Body of pancreas (tissue), 4 donors: ENCODE measurements around the gene PSMA2.

ENCODE experiments used
- POLR2A ChIP-seq, 3 donors: fragments of 450-650 bp; IDR thresholded peaks; one replicate each; pipeline ENCODE4 v1.6.1; 2016; ENCODE audit warnings: antibody characterized with exemption in 3 of 3, mild to moderate bottlenecking in 2 of 3
- TF ChIP-seq, protein P1 (sequence below), 7 experiments: fragments of 450-650 bp in 4 of 7; fragments of 200-600 bp in 3 of 7; sonication (generic) in 3 of 7; IDR thresholded peaks; one replicate each; pipeline ENCODE4 v1.5.1; 2016 to 2019; ENCODE audit warnings: antibody characterized with exemption in 7 of 7

DNA sequence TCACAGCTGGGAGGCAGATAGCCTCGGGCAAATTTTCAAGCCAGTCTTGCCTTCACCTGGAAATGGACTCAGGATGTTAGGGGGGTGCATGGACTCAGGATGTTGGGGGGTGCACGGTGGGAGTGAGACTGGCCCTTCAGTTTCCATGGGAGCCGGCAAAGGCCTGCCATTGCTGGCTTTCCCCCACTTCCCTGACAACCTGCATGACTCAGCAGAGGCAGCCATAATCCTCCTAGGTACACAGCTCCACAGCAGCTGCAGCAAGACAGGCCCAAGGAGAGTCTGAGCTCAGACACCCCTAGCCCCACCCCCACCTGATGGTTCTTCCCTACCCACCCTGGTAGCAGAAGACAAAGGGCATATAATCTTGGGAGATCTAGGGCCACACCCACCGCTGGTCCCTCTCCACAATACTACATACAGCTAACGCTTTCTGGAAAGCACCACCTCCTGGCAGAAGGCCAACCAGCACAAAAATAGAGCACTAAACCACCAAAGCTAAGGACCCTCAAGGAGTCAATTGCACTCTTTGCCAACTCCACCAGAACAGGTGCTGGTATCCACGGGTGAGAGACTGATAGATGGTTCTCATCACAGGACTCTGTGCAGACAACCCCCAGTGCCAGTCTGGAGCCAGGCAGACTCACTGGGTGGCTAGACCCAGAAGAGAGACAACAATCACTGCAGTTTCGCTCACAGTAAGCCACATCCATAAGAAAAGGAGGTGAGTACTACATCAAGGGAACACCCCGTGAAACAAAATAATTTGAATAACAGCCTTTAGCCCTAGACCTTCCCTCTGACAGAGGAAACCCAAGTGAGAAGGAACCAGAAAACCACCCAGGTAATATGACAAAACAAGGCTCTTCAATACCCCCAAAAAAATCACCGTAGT lies 38.4 kb downstream of the PSMA2 start:
- TF ChIP-seq POLR2A (IDR thresholded peaks at IDR 0.05), result no peak
- TF ChIP-seq, protein P1, sequence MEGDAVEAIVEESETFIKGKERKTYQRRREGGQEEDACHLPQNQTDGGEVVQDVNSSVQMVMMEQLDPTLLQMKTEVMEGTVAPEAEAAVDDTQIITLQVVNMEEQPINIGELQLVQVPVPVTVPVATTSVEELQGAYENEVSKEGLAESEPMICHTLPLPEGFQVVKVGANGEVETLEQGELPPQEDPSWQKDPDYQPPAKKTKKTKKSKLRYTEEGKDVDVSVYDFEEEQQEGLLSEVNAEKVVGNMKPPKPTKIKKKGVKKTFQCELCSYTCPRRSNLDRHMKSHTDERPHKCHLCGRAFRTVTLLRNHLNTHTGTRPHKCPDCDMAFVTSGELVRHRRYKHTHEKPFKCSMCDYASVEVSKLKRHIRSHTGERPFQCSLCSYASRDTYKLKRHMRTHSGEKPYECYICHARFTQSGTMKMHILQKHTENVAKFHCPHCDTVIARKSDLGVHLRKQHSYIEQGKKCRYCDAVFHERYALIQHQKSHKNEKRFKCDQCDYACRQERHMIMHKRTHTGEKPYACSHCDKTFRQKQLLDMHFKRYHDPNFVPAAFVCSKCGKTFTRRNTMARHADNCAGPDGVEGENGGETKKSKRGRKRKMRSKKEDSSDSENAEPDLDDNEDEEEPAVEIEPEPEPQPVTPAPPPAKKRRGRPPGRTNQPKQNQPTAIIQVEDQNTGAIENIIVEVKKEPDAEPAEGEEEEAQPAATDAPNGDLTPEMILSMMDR (IDR thresholded peaks at IDR 0.05), result no peak
